ENCODE data around the gene RAB43.

The RAB43 gene

DNA sequence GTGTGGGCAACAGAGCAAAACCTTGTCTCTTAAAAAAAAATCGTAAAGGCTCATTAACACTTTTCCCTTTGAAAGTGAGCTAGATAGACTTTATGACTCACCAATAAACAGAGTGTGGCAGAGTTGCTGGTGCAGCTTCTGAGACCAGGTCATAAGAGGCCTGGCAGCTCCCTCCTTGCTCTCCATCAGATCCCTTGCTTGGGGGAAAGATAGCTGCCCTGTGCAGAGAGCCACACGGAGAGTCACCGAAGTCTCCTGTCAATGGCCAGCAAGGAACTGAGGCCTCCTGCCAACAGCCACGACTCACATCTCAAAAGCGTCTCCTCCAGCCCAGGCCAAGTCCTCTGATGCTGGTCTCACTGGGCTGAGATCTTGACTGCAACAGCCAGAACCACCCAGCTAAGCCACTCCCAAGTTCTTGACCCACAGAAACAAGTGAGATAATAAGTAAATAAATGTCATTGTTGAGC, 69.7 kb downstream of the RAB43 start:
- ATAC-seq: no peak
- TF ChIP-seq ZNF565 (CRISPR knock-in tag; conservative IDR thresholded peaks at IDR 0.05; ENCODE audit: low read depth) (no peak), BACH2 (CRISPR knock-in tag; IDR thresholded peaks at IDR 0.05; ENCODE audit: borderline replicate concordance) (no peak), PPARA (CRISPR knock-in tag; IDR thresholded peaks at IDR 0.05; ENCODE audit: borderline replicate concordance) (no peak), GLIS3 (CRISPR knock-in tag; IDR thresholded peaks at IDR 0.05) (no peak), ZFP3 (CRISPR knock-in tag; IDR thresholded peaks at IDR 0.05) (no peak), ZNF8 (CRISPR knock-in tag; IDR thresholded peaks at IDR 0.05) (no peak), ZNF70 (CRISPR knock-in tag; IDR thresholded peaks at IDR 0.05) (no peak), ZC3H10 (CRISPR knock-in tag; IDR thresholded peaks at IDR 0.05) (no peak), RARB (CRISPR knock-in tag; IDR thresholded peaks at IDR 0.05) (no peak), ESRRG (CRISPR knock-in tag; IDR thresholded peaks at IDR 0.05) (no peak), ISL1 (CRISPR knock-in tag; IDR thresholded peaks at IDR 0.05) (no peak), ZFP30 (CRISPR knock-in tag; IDR thresholded peaks at IDR 0.05) (no peak), OSR1 (CRISPR knock-in tag; IDR thresholded peaks at IDR 0.05) (no peak)
- TF ChIP-seq, protein P1, sequence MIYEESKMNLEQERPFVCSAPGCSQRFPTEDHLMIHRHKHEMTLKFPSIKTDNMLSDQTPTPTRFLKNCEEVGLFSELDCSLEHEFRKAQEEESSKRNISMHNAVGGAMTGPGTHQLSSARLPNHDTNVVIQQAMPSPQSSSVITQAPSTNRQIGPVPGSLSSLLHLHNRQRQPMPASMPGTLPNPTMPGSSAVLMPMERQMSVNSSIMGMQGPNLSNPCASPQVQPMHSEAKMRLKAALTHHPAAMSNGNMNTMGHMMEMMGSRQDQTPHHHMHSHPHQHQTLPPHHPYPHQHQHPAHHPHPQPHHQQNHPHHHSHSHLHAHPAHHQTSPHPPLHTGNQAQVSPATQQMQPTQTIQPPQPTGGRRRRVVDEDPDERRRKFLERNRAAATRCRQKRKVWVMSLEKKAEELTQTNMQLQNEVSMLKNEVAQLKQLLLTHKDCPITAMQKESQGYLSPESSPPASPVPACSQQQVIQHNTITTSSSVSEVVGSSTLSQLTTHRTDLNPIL (CRISPR knock-in tag; IDR thresholded peaks at IDR 0.05; ENCODE audit: low read depth): no peak
- TF ChIP-seq, protein P2, sequence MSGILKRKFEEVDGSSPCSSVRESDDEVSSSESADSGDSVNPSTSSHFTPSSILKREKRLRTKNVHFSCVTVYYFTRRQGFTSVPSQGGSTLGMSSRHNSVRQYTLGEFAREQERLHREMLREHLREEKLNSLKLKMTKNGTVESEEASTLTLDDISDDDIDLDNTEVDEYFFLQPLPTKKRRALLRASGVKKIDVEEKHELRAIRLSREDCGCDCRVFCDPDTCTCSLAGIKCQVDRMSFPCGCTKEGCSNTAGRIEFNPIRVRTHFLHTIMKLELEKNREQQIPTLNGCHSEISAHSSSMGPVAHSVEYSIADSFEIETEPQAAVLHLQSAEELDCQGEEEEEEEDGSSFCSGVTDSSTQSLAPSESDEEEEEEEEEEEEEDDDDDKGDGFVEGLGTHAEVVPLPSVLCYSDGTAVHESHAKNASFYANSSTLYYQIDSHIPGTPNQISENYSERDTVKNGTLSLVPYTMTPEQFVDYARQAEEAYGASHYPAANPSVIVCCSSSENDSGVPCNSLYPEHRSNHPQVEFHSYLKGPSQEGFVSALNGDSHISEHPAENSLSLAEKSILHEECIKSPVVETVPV (CRISPR knock-in tag; IDR thresholded peaks at IDR 0.05): no peak
- TF ChIP-seq, protein P3, sequence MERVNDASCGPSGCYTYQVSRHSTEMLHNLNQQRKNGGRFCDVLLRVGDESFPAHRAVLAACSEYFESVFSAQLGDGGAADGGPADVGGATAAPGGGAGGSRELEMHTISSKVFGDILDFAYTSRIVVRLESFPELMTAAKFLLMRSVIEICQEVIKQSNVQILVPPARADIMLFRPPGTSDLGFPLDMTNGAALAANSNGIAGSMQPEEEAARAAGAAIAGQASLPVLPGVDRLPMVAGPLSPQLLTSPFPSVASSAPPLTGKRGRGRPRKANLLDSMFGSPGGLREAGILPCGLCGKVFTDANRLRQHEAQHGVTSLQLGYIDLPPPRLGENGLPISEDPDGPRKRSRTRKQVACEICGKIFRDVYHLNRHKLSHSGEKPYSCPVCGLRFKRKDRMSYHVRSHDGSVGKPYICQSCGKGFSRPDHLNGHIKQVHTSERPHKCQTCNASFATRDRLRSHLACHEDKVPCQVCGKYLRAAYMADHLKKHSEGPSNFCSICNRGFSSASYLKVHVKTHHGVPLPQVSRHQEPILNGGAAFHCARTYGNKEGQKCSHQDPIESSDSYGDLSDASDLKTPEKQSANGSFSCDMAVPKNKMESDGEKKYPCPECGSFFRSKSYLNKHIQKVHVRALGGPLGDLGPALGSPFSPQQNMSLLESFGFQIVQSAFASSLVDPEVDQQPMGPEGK (CRISPR knock-in tag; IDR thresholded peaks at IDR 0.05; ENCODE audit: borderline replicate concordance): no peak

DNA sequence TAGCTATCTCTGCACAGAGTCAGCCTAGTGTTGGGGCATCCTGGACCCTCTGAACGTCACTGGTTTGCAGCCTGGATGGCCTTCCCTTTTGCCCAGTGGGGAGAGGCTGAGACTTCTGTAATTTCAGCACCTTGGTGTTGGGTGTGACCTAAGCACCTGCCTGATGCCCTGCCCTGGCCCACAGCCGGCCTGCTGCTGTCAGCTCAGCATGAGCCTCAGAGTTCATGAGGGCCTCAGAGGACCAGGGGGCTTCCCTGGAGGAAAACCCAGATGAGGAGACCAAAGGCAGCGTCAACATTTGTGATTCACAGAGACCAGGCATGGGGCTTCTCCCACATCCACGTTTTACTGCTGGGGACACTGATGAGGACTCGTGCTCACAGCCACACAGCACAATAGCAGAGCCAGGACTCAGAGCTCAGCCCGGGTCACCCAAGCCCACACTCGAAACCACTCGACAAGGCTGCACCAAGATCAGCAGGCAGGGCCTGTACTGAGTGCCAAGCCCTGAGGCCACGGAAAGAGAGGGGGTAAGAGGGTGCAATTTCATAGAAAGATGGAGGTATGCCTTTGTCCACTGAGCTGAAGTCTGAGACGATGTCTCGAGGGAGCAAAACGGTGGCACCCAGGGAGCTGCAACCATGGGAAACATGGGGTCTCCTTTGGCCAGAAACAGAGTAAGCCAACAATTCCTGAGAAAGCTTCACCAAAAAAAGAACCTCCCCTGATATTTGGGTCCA, 70.9 kb downstream of the RAB43 start:
- no peak for ATAC-seq

DNA sequence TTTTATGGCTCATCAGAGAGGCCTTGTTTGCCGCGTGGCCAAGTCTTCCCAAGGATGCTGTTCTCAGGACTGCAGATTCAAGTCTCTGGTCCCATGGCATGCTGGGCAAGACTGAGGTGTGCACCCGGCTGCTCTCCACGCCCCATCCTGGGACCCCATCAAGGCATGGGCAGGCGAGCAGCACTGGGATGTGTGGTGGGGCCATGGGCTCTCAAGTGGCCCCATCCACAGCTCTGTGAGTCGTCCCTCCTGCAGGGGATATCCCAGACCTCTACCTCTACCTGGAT, 74.1 kb downstream of the RAB43 start:
- no peak for ATAC-seq
- no peak for TF ChIP-seq ZFP3 (CRISPR knock-in tag; IDR thresholded peaks at IDR 0.05)
- TF ChIP-seq, protein P2 (CRISPR knock-in tag; IDR thresholded peaks at IDR 0.05): no peak
- no peak for TF ChIP-seq CSDC2 (CRISPR knock-in tag; IDR thresholded peaks at IDR 0.05)
- no peak for TF ChIP-seq ZNF8 (CRISPR knock-in tag; IDR thresholded peaks at IDR 0.05)
- no peak for TF ChIP-seq ESRRG (CRISPR knock-in tag; IDR thresholded peaks at IDR 0.05)
- TF ChIP-seq ZC3H10 (CRISPR knock-in tag; IDR thresholded peaks at IDR 0.05): no peak
- no peak for TF ChIP-seq BACH2 (CRISPR knock-in tag; IDR thresholded peaks at IDR 0.05; ENCODE audit: borderline replicate concordance)
- no peak for TF ChIP-seq ZNF565 (CRISPR knock-in tag; conservative IDR thresholded peaks at IDR 0.05; ENCODE audit: low read depth)
- no peak for TF ChIP-seq SNAI2 (CRISPR knock-in tag; IDR thresholded peaks at IDR 0.05)
- TF ChIP-seq, protein P4, sequence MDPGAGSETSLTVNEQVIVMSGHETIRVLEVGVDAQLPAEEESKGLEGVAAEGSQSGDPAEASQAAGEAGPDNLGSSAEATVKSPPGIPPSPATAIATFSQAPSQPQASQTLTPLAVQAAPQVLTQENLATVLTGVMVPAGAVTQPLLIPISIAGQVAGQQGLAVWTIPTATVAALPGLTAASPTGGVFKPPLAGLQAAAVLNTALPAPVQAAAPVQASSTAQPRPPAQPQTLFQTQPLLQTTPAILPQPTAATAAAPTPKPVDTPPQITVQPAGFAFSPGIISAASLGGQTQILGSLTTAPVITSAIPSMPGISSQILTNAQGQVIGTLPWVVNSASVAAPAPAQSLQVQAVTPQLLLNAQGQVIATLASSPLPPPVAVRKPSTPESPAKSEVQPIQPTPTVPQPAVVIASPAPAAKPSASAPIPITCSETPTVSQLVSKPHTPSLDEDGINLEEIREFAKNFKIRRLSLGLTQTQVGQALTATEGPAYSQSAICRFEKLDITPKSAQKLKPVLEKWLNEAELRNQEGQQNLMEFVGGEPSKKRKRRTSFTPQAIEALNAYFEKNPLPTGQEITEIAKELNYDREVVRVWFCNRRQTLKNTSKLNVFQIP (CRISPR knock-in tag; IDR thresholded peaks at IDR 0.05; ENCODE audit: borderline replicate concordance, low read depth): no peak
- TF ChIP-seq ZFP30 (CRISPR knock-in tag; IDR thresholded peaks at IDR 0.05): no peak
- TF ChIP-seq TCF4 (CRISPR knock-in tag; IDR thresholded peaks at IDR 0.05; ENCODE audit: borderline replicate concordance): no peak
- no peak for TF ChIP-seq TOX (CRISPR knock-in tag; IDR thresholded peaks at IDR 0.05; ENCODE audit: borderline replicate concordance)
- TF ChIP-seq, protein P1 (CRISPR knock-in tag; IDR thresholded peaks at IDR 0.05; ENCODE audit: low read depth): no peak
- TF ChIP-seq ARNTL (CRISPR knock-in tag; IDR thresholded peaks at IDR 0.05; ENCODE audit: borderline replicate concordance, low read depth): no peak
- no peak for TF ChIP-seq ISL1 (CRISPR knock-in tag; IDR thresholded peaks at IDR 0.05)
- no peak for TF ChIP-seq ZNF70 (CRISPR knock-in tag; IDR thresholded peaks at IDR 0.05)
- no peak for TF ChIP-seq PPARA (CRISPR knock-in tag; IDR thresholded peaks at IDR 0.05; ENCODE audit: borderline replicate concordance)
- TF ChIP-seq RARB (CRISPR knock-in tag; IDR thresholded peaks at IDR 0.05): no peak

More for the DNA sequence above, 70.9 kb downstream of the RAB43 start:
- TF ChIP-seq RARB (CRISPR knock-in tag; IDR thresholded peaks at IDR 0.05) (no peak), CSDC2 (CRISPR knock-in tag; IDR thresholded peaks at IDR 0.05) (no peak)
- TF ChIP-seq, protein P2 (CRISPR knock-in tag; IDR thresholded peaks at IDR 0.05): no peak

Measured in SK-N-SH treated with all-trans-retinoic acid at 6 μM for 48 hours (cell line).